ENCODE data around the gene RFC4. TPM values are rescaled to one million over a fixed set of nuclear protein-coding genes. Genes with fewer than 3 reads are reported as not detected.

The RFC4 gene
- total RNA-seq, 4 donors from 2014 or later = 12.1 to 12.9 (median 12.5) TPM

DNA sequence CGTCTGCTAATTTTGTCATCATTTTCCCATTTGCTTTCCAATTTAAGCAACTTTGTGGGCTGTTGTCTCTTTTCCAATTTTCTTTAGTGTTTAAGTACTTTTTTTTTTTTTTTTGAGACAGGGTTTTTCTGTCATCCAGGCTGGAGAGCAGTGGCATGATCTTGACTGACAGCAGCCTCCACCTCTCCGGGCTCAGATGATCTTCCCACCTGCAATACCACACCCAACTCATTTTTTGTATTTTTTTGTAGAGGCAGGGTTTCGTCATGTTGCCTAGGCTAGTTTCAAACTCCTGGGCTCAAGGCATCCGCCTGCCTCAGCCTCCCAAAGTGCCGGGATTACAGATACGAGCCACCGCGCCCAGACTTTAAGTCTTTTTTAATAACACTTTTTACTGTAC lies 49.1 kb downstream of the RFC4 start:
- H3K27ac ChIP-seq (replicated peaks in 1 of 4) = no peak overlapping the region
- H3K36me3 ChIP-seq = no peaks in the 10 kb centered on the region
- no peak overlapping the region for H3K4me3 ChIP-seq
- H3K27me3 ChIP-seq = peaks cover 0 to 10% (median 0%) of the 10 kb centered on the region in 4 donors
- no peaks in the 10 kb centered on the region for H3K4me1 ChIP-seq
- no peaks in the 10 kb centered on the region for H3K9me3 ChIP-seq
- WGBS = 85% methylated on average over 8 of the region's 8 CpGs
- TF ChIP-seq POLR2A (IDR thresholded peaks at IDR 0.05; ENCODE audit: low read depth) (no peak), EP300 (IDR thresholded peaks at IDR 0.05) (no peak), POLR2AphosphoS5 (IDR thresholded peaks at IDR 0.05) (no peak)
- TF ChIP-seq, protein P1, sequence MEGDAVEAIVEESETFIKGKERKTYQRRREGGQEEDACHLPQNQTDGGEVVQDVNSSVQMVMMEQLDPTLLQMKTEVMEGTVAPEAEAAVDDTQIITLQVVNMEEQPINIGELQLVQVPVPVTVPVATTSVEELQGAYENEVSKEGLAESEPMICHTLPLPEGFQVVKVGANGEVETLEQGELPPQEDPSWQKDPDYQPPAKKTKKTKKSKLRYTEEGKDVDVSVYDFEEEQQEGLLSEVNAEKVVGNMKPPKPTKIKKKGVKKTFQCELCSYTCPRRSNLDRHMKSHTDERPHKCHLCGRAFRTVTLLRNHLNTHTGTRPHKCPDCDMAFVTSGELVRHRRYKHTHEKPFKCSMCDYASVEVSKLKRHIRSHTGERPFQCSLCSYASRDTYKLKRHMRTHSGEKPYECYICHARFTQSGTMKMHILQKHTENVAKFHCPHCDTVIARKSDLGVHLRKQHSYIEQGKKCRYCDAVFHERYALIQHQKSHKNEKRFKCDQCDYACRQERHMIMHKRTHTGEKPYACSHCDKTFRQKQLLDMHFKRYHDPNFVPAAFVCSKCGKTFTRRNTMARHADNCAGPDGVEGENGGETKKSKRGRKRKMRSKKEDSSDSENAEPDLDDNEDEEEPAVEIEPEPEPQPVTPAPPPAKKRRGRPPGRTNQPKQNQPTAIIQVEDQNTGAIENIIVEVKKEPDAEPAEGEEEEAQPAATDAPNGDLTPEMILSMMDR (IDR thresholded peaks at IDR 0.05) = no peak
- intact Hi-C loops (cut with DNase I) = no loop called here
- no peak for DNase-seq (ENCODE audit: extremely low spot score)

DNA sequence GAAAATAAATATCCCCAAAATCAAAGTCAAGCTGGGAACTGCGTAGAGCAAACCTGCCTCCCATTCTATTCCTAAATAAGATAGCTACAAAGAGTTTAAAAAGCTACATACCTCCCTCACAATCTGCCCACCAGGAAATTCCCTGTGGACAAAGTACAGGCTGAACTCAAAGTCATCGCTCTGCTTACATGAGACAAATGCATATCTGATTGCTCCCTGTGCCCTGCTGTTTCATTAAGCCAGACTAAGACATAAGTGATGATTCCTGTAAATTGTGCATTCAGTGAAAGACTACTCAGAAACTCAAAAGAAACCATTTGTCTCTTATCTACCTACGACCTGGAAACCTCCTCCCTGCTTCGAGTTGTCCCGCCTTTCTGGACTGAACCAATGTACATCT lies 51.4 kb downstream of the RFC4 start:
- WGBS = 92% methylated on average over 5 of the region's 5 CpGs
- TF ChIP-seq POLR2AphosphoS5 (IDR thresholded peaks at IDR 0.05) (no peak), EP300 (IDR thresholded peaks at IDR 0.05) (no peak), POLR2A (IDR thresholded peaks at IDR 0.05; ENCODE audit: low read depth) (no peak)
- TF ChIP-seq, protein P1 (IDR thresholded peaks at IDR 0.05) = no peak
- Histone ChIP-seq H3K27ac (replicated peaks in 1 of 4) (no peak overlapping the region), H3K9me3 (no peaks in the 10 kb centered on the region), H3K4me1 (no peaks in the 10 kb centered on the region), H3K4me3 (no peak overlapping the region), H3K36me3 (no peaks in the 10 kb centered on the region), H3K27me3 (peaks cover 0 to 10% (median 0%) of the 10 kb centered on the region in 4 donors)
- intact Hi-C loops (cut with DNase I) = no loop called here
- no peak for DNase-seq (ENCODE audit: extremely low spot score)

DNA sequence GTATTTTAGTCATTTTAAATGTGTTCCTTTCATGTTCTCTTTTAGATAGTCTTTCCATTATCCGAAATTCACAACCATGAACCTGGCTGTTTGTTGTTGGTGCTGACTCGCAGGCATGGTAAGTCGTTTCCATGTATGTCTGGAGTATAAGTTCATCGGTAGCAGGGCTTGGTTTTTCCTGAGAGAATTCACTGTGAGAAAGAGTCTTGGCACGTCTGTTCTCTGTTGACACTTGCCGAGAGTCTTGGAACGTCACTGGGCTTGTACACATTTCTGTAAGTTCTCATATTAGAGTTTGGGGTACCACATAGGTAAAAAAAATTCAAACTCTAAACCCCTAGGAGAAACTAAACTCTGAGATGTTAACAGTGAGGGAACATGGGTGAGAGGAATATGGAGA lies 52.3 kb downstream of the RFC4 start:
- TF ChIP-seq EP300 (IDR thresholded peaks at IDR 0.05) (no peak), POLR2AphosphoS5 (IDR thresholded peaks at IDR 0.05) (no peak), POLR2A (IDR thresholded peaks at IDR 0.05; ENCODE audit: low read depth) (no peak)
- TF ChIP-seq, protein P1 (IDR thresholded peaks at IDR 0.05) = no peak
- H3K9me3 ChIP-seq = no peaks in the 10 kb centered on the region
- intact Hi-C loops (cut with DNase I) = no loop called here

DNA sequence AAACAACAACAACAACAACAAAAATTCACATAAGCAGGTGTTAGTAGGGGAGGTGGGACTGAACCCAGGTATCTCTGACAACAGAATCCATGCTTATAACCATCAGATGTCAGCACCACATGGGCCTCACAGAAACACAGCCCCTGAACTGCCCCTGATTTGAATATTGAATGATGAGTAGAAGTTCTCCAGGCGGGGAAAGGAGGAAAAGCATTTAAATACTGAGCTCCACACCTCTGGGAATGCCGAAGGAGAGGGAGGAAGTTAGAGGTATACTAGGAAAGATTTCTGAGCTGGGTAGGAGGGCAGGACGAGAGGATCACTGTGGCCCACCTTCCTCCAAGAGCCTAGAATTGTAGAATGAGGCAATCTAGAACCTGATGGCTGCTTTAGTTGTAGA lies 54.8 kb downstream of the RFC4 start:
- DNase-seq (ENCODE audit: extremely low spot score) = no peak
- H3K9me3 ChIP-seq = no peaks in the 10 kb centered on the region
- no peak overlapping the region for H3K4me3 ChIP-seq
- peaks cover 0 to 5% (median 0%) of the 10 kb centered on the region in 4 donors for H3K27me3 ChIP-seq
- intact Hi-C loops (cut with DNase I) = no loop called here
- H3K27ac ChIP-seq (replicated peaks in 1 of 4) = no peak overlapping the region
- H3K36me3 ChIP-seq = no peaks in the 10 kb centered on the region
- no peak for TF ChIP-seq POLR2AphosphoS5 (IDR thresholded peaks at IDR 0.05)
- no peak for TF ChIP-seq EP300 (IDR thresholded peaks at IDR 0.05)
- TF ChIP-seq, protein P1 (IDR thresholded peaks at IDR 0.05) = no peak
- no peak for TF ChIP-seq POLR2A (IDR thresholded peaks at IDR 0.05; ENCODE audit: low read depth)
- no peaks in the 10 kb centered on the region for H3K4me1 ChIP-seq
- 59% methylated on average over 3 of the region's 3 CpGs for WGBS

More for the DNA sequence above, 52.3 kb downstream of the RFC4 start:
- 84% methylated on average over 7 of the region's 7 CpGs for WGBS
- DNase-seq (ENCODE audit: extremely low spot score) = no peak
- H3K4me3 ChIP-seq = no peak overlapping the region
- no peak overlapping the region for H3K27ac ChIP-seq (replicated peaks in 1 of 4)
- no peaks in the 10 kb centered on the region for H3K36me3 ChIP-seq
- H3K27me3 ChIP-seq = peaks cover 0 to 10% (median 0%) of the 10 kb centered on the region in 4 donors
- H3K4me1 ChIP-seq = no peaks in the 10 kb centered on the region

DNA sequence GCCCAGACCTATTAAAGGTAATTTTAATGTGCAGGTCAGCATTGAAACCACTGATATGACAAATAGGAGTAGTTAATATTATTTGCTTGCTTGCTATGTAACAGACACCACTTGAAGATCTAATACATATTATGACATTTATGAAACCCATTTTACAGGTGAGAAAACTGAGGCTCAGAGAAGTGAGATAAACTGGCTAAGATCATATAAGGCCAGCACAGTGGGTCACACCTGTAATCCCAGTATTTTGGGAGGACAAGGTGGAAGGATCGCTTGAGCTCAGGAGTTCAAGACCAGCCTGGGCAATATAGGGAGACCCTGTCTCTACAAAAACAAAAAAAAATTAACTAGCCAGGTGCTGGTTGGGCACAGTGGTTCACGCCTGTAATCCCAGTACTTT lies 56.0 kb downstream of the RFC4 start:
- DNase-seq (ENCODE audit: extremely low spot score) = no peak
- Histone ChIP-seq H3K4me1 (no peaks in the 10 kb centered on the region), H3K4me3 (no peak overlapping the region), H3K27ac (replicated peaks in 1 of 4) (no peak overlapping the region), H3K27me3 (peaks cover 0 to under 1% (median 0%) of the 10 kb centered on the region in 4 donors), H3K36me3 (no peaks in the 10 kb centered on the region), H3K9me3 (no peaks in the 10 kb centered on the region)
- no peak for TF ChIP-seq POLR2A (IDR thresholded peaks at IDR 0.05; ENCODE audit: low read depth)
- TF ChIP-seq, protein P1 (IDR thresholded peaks at IDR 0.05) = no peak
- no peak for TF ChIP-seq POLR2AphosphoS5 (IDR thresholded peaks at IDR 0.05)
- no peak for TF ChIP-seq EP300 (IDR thresholded peaks at IDR 0.05)
- 93% methylated on average over 2 of the region's 2 CpGs for WGBS
- intact Hi-C loops (cut with DNase I) = no loop called here

Measured in esophagus muscularis mucosa (tissue), 4 donors.